HCT116 (cell line): Measurements from ENCODE around the gene CALCA.

Source experiments
- POLR2A ChIP-seq: IDR thresholded peaks from 2 replicates; pipeline ENCODE4 v1.7.0; 2011; ENCODE audit warnings: borderline replicate concordance; ENCODE audit not compliant: insufficient read depth, insufficient read length; ENCODE audit errors: extremely low read depth
- TCF7L2 ChIP-seq: IDR thresholded peaks from 2 replicates; pipeline ENCODE4 v1.7.0; 2011; ENCODE audit warnings: borderline replicate concordance, inconsistent platforms; ENCODE audit not compliant: insufficient read depth, insufficient read length; ENCODE audit errors: extremely low read depth
- ZNF274 ChIP-seq: fragments of 200-500 bp; sonication (Bioruptor generic); IDR thresholded peaks from 2 replicates; pipeline ENCODE4 v1.6.1; 2014; ENCODE audit warnings: mild to moderate bottlenecking, low read depth, low read length, inconsistent platforms
- TF ChIP-seq, protein P1 (sequence below), 3 experiments: fragments of 200-600 bp in 1 of 3; sonication (generic) in 1 of 3; IDR thresholded peaks in 2 of 3; conservative IDR thresholded peaks in 1 of 3; 2 replicates each; pipeline ENCODE4 v1.5.1; 2012 to 2017; ENCODE audit warnings: low read depth in 2 of 3, low read length in 2 of 3, antibody characterized with exemption in 1 of 3, borderline replicate concordance in 1 of 3, control low read depth in 1 of 3, mild to moderate bottlenecking in 1 of 3, mixed read lengths in 1 of 3, mixed run types in 1 of 3, moderate library complexity in 1 of 3; ENCODE audit not compliant: insufficient read depth in 1 of 3

DNA sequence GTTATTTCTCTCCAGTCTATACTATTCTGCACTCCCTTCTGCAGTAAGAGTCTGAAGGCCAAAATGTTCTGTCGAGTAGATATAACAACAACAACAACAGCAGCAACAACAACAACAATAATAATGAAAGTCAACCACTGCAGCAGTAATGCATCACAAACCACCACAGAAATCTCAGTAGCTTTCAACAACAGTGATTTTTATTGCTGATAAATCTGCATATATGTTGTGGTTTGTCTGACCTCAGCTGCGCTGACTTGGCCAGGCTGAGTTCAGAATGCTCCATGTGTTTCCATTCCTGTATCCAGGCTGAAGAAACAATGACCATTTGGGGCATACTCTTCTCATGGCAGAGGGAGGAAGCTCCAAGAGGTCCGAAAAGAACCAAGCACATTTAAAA lies 47.8 kb downstream of the CALCA start:
- TF ChIP-seq, protein P1, sequence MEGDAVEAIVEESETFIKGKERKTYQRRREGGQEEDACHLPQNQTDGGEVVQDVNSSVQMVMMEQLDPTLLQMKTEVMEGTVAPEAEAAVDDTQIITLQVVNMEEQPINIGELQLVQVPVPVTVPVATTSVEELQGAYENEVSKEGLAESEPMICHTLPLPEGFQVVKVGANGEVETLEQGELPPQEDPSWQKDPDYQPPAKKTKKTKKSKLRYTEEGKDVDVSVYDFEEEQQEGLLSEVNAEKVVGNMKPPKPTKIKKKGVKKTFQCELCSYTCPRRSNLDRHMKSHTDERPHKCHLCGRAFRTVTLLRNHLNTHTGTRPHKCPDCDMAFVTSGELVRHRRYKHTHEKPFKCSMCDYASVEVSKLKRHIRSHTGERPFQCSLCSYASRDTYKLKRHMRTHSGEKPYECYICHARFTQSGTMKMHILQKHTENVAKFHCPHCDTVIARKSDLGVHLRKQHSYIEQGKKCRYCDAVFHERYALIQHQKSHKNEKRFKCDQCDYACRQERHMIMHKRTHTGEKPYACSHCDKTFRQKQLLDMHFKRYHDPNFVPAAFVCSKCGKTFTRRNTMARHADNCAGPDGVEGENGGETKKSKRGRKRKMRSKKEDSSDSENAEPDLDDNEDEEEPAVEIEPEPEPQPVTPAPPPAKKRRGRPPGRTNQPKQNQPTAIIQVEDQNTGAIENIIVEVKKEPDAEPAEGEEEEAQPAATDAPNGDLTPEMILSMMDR (IDR thresholded peaks at IDR 0.05 in 2 of 3, conservative IDR thresholded peaks at IDR 0.05 in 1 of 3; ENCODE audit: borderline replicate concordance in 1 of 3, insufficient read depth in 1 of 3, low read depth in 2 of 3, low read length in 2 of 3), result no peak
- TF ChIP-seq TCF7L2, result no peak
- TF ChIP-seq POLR2A, result no peak
- TF ChIP-seq ZNF274, result no peak
